ENCODE results near the gene TOP2B.

TOP2B gene

GRCh38 chr3:25589783-25590258 lies 74.9 kb downstream of the TOP2B start:
- H3K4me3 ChIP-seq (ENCODE audit: low read depth, low read length), result no peak overlapping the region
- no peak for DNase-seq (ENCODE audit: low read depth)
- TF ChIP-seq CTCF (IDR thresholded peaks at IDR 0.05; ENCODE audit: control insufficient read depth, extremely low read depth, insufficient read depth), result no peak

DNA sequence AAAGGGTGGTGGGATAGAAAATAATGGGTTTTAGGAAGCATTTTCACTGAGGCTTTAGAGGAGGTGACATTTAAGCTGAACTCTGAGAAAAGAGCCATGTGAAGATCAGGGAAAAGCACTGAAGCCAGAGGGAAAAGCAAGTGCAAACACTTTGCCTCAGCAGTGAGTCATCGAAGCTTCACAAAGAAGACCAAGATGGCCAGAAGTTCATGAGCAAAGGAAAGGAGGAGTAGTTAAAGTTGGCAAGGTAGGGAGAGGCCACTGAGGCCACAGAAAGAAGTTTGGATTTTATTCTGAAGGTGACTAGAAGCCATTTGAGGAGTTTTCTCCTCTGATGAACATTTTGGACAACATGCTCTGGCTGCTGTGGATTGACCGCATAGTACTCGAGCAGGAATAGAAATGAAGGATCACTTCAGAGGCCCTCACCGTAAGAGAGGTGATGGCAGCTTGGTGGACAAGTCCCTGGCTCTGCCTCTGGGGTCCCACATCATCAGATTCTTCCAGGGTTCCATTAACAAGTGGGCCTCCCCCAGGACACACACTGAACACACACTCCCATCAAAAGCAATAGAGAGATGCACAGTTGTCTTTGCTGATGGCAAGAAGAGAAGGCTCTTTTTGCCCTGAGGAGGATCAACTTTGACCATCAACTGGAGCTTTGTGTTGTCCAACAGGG lies 75.5 kb downstream of the TOP2B start:
- DNase-seq (ENCODE audit: low read depth), result no peak
- no peak for TF ChIP-seq CTCF (IDR thresholded peaks at IDR 0.05; ENCODE audit: control insufficient read depth, extremely low read depth, insufficient read depth)
- H3K4me3 ChIP-seq (ENCODE audit: low read depth, low read length), result no peak overlapping the region

DNA sequence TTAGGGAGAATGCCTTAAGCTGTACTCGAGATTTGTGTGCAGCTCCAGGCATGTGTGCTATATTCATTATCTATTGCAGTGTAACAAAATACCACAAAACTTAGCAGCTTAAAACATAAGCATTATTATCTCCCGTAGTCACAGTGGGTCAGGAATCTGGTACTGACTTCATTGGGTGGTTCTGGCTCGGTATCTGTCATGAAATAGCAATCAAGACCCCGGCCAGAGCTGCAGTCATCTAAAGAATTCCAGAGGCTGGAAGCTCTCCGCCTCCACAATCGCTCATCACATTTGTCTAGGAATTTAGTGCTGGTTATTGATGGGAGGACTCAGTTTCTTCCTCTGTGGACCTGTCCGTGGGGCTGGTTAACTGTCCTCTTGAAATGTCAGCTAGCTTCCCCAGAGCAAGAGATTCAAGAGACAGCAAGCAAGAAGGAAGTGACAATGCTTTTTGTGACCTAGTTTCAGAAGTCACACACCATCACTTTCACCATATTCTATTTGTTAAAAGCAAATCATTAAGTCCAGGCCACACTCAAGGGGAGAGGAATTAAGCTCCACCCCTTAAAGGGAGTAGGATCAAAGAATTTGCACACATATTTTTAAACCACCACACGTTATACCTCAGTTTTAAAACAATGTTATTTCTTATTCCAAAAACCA lies 76.1 kb downstream of the TOP2B start:
- H3K4me3 ChIP-seq (ENCODE audit: low read depth, low read length), result no peak overlapping the region
- no peak for TF ChIP-seq CTCF (IDR thresholded peaks at IDR 0.05; ENCODE audit: control insufficient read depth, extremely low read depth, insufficient read depth)

DNA sequence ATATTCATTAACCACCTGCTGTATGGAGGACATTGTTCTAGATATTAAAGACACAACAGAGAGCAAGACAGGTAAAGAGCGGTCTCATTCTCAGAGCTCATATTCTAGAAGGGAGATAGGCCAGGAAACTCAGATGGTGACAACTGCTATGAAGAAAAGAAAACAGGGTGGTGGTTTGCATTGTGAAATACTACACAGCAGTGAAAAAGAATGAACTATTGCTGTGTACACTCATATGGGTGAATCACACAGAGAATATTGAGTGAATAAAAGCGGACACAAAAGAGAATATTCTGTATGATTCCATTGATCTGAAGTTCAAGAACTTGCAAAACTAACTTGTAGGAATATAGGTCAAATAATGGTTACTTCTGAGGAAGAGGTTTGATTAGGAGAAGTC lies 76.7 kb downstream of the TOP2B start:
- no peak for DNase-seq (ENCODE audit: low read depth)
- TF ChIP-seq CTCF (IDR thresholded peaks at IDR 0.05; ENCODE audit: control insufficient read depth, extremely low read depth, insufficient read depth), result no peak
- no peak overlapping the region for H3K4me3 ChIP-seq (ENCODE audit: low read depth, low read length)

More for the DNA sequence above, 76.1 kb downstream of the TOP2B start:
- DNase-seq (ENCODE audit: low read depth), result no peak

DNA sequence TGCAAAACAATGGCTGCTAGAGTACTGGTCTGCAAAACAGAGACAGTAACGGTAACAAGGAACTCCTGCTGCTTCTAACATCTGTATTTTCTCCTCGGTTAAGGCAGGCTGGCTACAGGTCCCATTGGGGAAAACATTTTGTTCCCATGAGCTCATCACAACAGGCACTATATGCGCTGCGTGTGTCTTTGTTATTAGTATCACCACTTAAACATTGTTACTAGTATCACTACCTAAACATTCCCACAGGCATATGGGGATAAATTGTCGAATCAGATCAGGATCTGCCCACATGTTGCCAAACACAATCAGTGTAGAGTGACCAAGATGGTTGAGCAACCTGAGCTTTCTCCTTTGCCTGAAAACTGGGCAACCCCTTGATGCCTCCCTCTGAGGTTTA lies 77.2 kb downstream of the TOP2B start:
- TF ChIP-seq CTCF (IDR thresholded peaks at IDR 0.05; ENCODE audit: control insufficient read depth, extremely low read depth, insufficient read depth), result no peak
- no peak for DNase-seq (ENCODE audit: low read depth)
- no peak overlapping the region for H3K4me3 ChIP-seq (ENCODE audit: low read depth, low read length)

GRCh38 chr3:25587094-25587493 lies 77.6 kb downstream of the TOP2B start:
- no peak for TF ChIP-seq CTCF (IDR thresholded peaks at IDR 0.05; ENCODE audit: control insufficient read depth, extremely low read depth, insufficient read depth)
- no peak for DNase-seq (ENCODE audit: low read depth)
- H3K4me3 ChIP-seq (ENCODE audit: low read depth, low read length), result no peak overlapping the region
